ENCODE data around the gene GATA2.

The GATA2 gene

GRCh38 chr3:128472449-128473179 lies 20.4 kb downstream of the GATA2 start:
- TF ChIP-seq, protein P1, sequence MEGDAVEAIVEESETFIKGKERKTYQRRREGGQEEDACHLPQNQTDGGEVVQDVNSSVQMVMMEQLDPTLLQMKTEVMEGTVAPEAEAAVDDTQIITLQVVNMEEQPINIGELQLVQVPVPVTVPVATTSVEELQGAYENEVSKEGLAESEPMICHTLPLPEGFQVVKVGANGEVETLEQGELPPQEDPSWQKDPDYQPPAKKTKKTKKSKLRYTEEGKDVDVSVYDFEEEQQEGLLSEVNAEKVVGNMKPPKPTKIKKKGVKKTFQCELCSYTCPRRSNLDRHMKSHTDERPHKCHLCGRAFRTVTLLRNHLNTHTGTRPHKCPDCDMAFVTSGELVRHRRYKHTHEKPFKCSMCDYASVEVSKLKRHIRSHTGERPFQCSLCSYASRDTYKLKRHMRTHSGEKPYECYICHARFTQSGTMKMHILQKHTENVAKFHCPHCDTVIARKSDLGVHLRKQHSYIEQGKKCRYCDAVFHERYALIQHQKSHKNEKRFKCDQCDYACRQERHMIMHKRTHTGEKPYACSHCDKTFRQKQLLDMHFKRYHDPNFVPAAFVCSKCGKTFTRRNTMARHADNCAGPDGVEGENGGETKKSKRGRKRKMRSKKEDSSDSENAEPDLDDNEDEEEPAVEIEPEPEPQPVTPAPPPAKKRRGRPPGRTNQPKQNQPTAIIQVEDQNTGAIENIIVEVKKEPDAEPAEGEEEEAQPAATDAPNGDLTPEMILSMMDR (IDR thresholded peaks at IDR 0.05; ENCODE audit: borderline replicate concordance, insufficient read depth, low read depth, low read length), result no peak
- no peak overlapping the region for H3K4me3 ChIP-seq (ENCODE audit: low read depth, low read length)

DNA sequence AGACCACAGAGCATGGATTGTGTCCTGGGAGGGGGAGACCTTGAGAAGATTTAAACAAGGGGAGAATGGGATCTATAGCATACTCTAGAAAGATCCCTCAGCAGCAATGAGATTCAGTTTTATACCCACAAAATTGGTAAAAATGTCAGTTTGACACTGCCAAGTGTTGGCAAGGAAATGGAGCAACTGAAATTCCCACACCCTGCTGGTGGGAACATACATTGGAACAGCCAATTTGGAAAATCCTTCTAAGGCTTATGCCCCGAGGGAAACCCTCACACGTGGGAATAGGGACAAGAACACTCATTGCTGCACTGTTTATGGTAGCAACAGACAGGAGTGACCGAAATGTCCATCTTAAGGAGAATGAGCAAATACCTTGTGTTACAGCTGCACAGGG lies 21.3 kb downstream of the GATA2 start:
- no peak overlapping the region for H3K4me3 ChIP-seq (ENCODE audit: low read depth, low read length)
- TF ChIP-seq, protein P1 (IDR thresholded peaks at IDR 0.05; ENCODE audit: borderline replicate concordance, insufficient read depth, low read depth, low read length), result no peak

DNA sequence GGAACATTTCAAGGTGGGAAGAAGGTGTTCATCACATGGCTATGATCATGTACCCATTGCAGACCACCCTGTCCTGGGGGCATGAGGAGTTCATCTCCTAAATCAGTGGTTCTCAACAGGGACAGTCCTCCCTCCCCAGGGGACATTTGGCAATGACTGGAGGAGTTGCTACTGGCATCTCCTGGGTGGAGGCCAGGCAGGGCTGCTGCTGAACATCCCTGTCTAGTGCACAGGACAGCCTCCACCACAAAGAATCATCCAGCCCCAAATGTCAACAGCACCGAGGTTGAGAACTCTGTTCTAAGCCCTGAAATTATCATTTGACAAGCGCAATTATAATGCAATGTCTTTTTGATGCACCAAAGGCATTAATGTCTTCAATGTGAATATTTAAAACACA lies 21.9 kb downstream of the GATA2 start:
- TF ChIP-seq, protein P1 (IDR thresholded peaks at IDR 0.05; ENCODE audit: borderline replicate concordance, insufficient read depth, low read depth, low read length), result no peak
- H3K4me3 ChIP-seq (ENCODE audit: low read depth, low read length), result no peak overlapping the region

DNA sequence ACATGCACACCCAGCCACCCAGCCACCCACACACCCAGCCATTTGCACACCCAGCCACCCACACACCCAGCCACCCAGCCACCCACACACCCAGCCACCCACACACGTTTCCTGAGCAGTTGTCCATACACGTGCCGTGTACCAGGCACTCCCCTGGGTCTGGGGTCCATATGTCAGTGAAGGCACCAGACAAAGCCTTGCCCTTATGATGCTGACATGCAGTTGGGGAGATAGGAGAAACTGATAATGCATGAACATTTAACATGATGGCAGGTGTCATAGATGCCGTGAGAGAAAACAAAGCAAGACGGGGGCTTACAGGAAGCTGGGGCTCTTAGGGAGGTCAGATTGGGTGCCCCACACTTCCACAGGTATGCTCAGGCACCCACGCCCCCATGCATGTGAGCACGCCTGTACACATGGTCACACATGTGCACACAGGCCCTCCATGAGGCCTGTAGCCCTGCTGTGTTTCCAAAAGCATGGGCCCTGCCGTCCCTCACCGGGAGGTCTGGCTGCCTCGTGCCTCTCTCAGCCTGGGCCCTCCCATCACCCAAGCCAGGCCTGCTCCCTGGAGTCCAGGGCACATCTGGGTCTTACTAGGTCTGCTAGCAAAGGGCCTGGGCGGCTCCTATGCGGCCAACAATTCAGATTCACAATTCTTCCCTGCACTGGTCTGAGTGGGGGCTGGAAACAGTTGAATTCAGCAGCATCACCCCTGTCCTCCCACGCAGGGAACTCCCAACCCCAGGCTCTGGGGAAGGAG lies 22.7 kb downstream of the GATA2 start:
- TF ChIP-seq, protein P1 (IDR thresholded peaks at IDR 0.05; ENCODE audit: borderline replicate concordance, insufficient read depth, low read depth, low read length), result no peak
- no peak overlapping the region for H3K4me3 ChIP-seq (ENCODE audit: low read depth, low read length)

DNA sequence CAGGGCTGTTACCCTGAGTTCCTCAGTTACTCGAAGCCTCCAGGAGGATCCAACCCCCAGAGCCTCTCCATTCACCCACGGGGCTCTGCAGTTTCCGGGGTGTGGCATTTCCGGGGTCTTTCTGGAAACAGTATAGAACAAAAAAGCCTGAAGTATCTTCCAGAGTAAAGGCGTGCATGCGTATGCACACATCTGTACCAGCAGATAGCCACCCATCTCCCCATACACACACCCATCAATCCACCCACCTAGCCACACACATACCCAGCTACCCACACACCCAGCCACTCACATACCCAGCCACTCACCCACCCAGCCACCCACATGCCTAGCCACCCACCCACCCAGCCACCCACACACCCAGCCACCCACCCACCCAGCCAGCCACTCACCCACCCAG lies 23.4 kb downstream of the GATA2 start:
- no peak overlapping the region for H3K4me3 ChIP-seq (ENCODE audit: low read depth, low read length)
- TF ChIP-seq, protein P1 (IDR thresholded peaks at IDR 0.05; ENCODE audit: borderline replicate concordance, insufficient read depth, low read depth, low read length), result no peak

DNA sequence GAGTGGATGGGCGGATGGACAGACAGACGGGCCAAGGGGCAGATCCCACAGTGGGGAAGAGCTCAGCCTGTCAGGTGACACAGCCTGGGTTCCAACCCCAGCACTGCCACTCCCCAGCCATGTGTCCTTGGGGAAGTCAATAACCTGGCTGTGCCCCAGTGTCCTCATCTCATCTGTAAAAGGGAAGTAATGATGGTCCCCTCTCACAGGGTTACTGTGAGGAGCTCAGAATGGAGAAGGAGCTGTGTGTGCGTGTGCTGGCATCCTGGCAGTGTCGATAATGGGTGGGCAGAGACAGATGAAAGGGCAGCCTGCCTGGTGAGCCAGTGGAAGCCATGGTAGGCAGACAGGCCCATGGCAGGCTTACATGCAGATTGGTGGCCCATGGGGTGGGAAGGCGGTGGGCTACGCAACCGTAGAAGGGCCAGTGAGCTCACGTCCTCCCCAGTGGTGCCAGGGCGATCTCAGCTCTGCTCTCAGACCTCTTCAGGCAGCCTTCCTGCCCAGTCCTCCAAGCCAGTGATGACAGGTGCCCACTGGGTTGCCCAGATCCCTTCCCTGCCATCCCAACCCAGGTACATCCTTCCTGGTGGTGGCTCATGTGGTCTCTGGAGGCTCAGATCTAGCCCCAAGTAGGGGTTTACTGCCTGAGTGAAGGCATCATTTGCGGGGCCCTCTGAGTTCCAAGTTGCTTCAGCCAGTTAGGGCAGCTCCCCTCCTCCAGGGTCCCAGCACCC lies 24.0 kb downstream of the GATA2 start:
- H3K4me3 ChIP-seq (ENCODE audit: low read depth, low read length), result no peak overlapping the region
- TF ChIP-seq, protein P1 (IDR thresholded peaks at IDR 0.05; ENCODE audit: borderline replicate concordance, insufficient read depth, low read depth, low read length), result no peak
